Activated CD4-positive, alpha-beta T cell treated with anti-CD3 and anti-CD28 coated beads, Interleukin-2, amount 50 U/mL, for 16 hours (primary cell): ENCODE data around the gene LONP2.
"Not testable (repeated sequence)": the region's sequence is repeated elsewhere in the genome, so short reads cannot be mapped to it uniquely, and the experiment has no call there.

Source experiments
- DNase-seq: peaks from one replicate; pipeline ENCODE4 v3.0.0-alpha.2; 2020

LONP2 gene

GRCh38 chr16:48402547-48402946 lies 158.4 kb downstream of the LONP2 start:
- DNase-seq, result not testable (repeated sequence)

DNA sequence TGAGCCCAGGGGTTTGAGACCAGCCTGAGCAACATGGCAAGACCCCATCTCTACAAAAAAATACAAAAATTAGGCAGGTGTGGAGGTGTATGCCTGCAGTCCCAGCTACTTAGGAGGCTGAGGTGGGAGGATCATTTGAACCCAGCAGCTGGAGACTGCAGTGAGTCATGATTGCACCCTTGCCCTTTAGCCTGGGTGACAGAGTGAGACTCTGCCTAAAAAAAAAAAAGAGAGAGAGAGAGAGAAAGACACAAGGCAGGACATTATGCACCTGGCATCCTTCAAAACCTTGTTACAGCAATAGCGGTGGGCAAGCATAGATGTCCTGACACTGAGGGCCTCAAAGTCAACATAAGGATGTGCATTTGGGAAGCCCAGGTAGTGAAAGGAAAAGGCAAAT lies 161.1 kb downstream of the LONP2 start:
- DNase-seq, result no peak

- DNase-seq, result no peak
Measured at GRCh38 chr16:48405907-48406306, 161.8 kb downstream of the LONP2 start.
